ENCODE results near the gene EEA1.
A peak's percentile ranks its signal among the peaks of the same experiment; 100 is the strongest.

Gene EEA1

DNA sequence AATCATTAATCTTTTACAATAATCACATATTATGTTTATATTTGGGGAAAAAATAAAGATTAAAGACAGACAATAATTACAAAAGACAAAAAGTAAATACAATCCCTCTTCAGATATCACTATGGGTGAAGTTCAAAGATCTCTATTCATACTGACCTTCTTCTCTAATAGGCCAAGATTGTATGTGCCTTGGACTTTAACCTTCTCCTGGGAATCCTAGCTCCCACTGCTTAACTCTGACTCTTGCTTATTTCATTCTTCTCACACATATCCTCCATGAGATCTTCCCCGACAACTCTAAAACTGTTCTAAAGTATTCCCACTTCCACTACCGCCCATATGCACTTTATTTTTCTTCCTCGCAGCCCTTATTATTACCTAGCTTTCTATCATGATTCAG, 83.8 kb downstream of the EEA1 start:
- H3K9me3 ChIP-seq (ENCODE audit: low read depth, low read length), result peaks cover 11% of the 10 kb centered on the region; the same call in 1 of the 2 replicates
- H3K9ac ChIP-seq (ENCODE audit: insufficient read length), result no peak overlapping the region
- no peak overlapping the region for H3K4me3 ChIP-seq
- TF ChIP-seq POLR2AphosphoS5 (IDR thresholded peaks at IDR 0.05; ENCODE audit: borderline replicate concordance, low read depth, low read length), result no peak
- no peak overlapping the region for H3K27ac ChIP-seq
- peaks cover 29% of the 10 kb centered on the region for H3K36me3 ChIP-seq (ENCODE audit: insufficient read depth, low read length)
- no peak for DNase-seq (ENCODE audit: low read depth, low spot score)

DNA sequence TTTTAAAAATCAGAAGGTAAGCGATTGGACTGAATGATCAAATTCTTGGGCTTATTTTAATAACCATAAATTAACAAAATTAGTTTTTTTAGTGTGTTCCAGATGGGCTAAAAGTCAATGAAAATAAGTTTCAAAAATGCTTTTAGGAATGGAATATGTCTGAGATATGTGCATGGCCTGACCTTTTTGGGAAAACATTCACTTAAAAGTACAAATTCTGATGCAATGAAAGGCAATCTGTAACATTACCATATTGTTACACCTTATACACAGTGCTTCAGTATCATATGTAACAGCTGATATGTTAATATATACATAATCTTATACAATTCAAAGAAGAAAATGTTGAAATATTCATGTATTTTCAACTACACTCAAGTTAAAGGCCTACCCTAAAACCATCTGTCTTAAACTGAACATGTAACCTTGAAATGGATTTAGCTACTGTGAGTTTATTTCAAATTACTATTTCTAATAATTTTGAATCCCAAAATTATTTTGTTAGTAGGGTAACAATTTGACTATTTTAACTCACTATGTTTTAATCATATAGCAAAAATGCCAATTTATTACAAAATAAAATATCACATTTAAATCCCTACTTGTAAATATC, 84.8 kb downstream of the EEA1 start:
- Histone ChIP-seq H3K9me3 (ENCODE audit: low read depth, low read length) (peaks cover 11% of the 10 kb centered on the region; the same call in 1 of the 2 replicates), H3K4me3 (no peak overlapping the region), H3K27ac (peak overlapping the region; percentile 43; the same call in 1 of the 2 replicates), H3K9ac (ENCODE audit: insufficient read length) (no peak overlapping the region), H3K36me3 (ENCODE audit: insufficient read depth, low read length) (peaks cover 20% of the 10 kb centered on the region)
- DNase-seq (ENCODE audit: low read depth, low spot score), result peak; percentile 8
- TF ChIP-seq EZH2 (IDR thresholded peaks at IDR 0.05) (no peak), FOXP2 (optimal IDR thresholded peaks at IDR 0.05; ENCODE audit: control extremely low read depth, extremely low read length, insufficient read depth) (no peak), POLR2AphosphoS5 (IDR thresholded peaks at IDR 0.05; ENCODE audit: borderline replicate concordance, low read depth, low read length) (no peak)

DNA sequence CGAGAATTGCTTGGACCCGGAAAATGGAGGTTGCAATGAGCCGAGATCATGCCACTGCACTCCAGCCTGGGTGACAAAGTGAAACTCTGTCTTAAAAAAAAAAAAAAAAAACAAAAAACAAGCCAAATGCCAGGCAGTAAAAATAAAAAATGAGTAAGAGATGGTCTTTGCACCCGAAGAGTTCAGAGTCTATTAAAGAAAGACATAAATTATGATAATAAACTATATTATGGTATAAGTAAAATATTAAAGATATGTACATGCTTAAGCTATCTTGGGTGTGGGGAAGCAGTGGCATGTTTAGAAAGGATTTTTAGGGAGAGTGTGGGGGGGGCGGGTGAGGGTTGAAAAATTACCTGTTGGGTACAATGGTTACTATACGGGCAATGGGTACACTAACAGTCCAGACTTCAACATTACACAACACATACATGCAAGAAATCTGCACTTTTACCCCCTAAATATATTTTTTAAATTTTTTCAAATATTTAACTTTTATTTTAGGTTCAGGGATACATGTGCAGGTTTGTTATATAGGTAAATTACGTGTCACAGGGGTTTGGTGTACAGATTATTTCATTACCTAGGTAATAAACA, 99.3 kb downstream of the EEA1 start:
- no peaks in the 10 kb centered on the region for H3K9me3 ChIP-seq (ENCODE audit: low read depth, low read length)
- TF ChIP-seq POLR2AphosphoS5 (IDR thresholded peaks at IDR 0.05; ENCODE audit: borderline replicate concordance, low read depth, low read length) (no peak), FOXP2 (optimal IDR thresholded peaks at IDR 0.05; ENCODE audit: control extremely low read depth, extremely low read length, insufficient read depth) (no peak), EZH2 (IDR thresholded peaks at IDR 0.05) (no peak)
- no peak overlapping the region for H3K9ac ChIP-seq (ENCODE audit: insufficient read length)
- no peak for DNase-seq (ENCODE audit: low read depth, low spot score)
- no peak overlapping the region for H3K4me3 ChIP-seq
- H3K36me3 ChIP-seq (ENCODE audit: insufficient read depth, low read length), result peaks cover 22% of the 10 kb centered on the region; the same call in 1 of the 2 replicates
- H3K27ac ChIP-seq, result no peak overlapping the region

DNA sequence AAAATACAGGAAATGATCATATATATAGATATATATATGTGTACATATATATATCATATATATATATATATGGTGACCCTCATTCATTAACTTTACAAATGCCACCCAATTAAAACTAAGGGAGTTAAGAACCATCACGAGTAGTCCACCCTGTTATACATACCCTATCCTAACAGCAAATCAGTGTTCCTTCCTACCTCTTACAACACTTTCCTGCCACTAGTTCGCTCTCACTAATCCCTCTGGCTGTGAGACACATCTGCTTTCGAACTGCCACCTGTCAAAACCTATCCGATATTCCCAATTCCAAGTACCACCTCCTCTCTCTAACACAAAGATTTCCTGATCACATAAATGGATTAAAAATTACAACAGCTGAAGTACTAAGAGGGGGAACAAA, 100.5 kb downstream of the EEA1 start:
- Histone ChIP-seq H3K36me3 (ENCODE audit: insufficient read depth, low read length) (peaks cover 29% of the 10 kb centered on the region; the same call in 1 of the 2 replicates), H3K9me3 (ENCODE audit: low read depth, low read length) (no peaks in the 10 kb centered on the region), H3K4me3 (no peak overlapping the region), H3K9ac (ENCODE audit: insufficient read length) (no peak overlapping the region), H3K27ac (no peak overlapping the region)
- TF ChIP-seq POLR2AphosphoS5 (IDR thresholded peaks at IDR 0.05; ENCODE audit: borderline replicate concordance, low read depth, low read length), result no peak
- no peak for TF ChIP-seq EZH2 (IDR thresholded peaks at IDR 0.05)
- no peak for TF ChIP-seq FOXP2 (optimal IDR thresholded peaks at IDR 0.05; ENCODE audit: control extremely low read depth, extremely low read length, insufficient read depth)
- no peak for DNase-seq (ENCODE audit: low read depth, low spot score)

DNA sequence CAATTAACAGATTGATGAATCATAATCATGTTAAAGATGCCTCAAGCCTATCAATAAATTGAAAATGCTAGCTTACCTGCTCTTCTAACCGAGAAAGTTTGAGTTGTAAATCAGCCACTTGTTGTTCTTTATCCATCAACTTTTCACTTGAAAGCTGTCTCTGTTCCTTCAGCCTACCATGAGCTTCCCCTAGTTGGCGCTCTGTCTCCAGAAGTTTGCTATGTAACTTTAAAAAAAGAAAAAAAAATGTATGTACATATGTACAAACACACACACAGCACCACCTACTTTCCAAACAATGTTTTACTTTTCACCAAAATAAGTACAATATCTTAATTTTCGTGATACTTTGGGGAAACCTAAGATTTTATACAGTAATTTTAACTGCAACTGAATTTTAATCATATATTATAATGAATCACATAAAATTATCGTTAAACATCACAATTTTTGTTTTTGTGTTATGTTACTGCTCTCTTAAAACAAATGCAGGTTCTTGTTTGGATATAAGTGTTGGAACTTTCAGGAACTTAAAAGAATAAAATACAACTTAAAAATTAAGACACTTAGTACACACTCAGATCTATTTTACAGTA, 101.2 kb downstream of the EEA1 start:
- no peak overlapping the region for H3K4me3 ChIP-seq
- peaks cover 33% of the 10 kb centered on the region; the same call in 1 of the 2 replicates for H3K36me3 ChIP-seq (ENCODE audit: insufficient read depth, low read length)
- no peak overlapping the region for H3K27ac ChIP-seq
- H3K9me3 ChIP-seq (ENCODE audit: low read depth, low read length), result no peaks in the 10 kb centered on the region
- TF ChIP-seq FOXP2 (optimal IDR thresholded peaks at IDR 0.05; ENCODE audit: control extremely low read depth, extremely low read length, insufficient read depth), result no peak
- no peak for TF ChIP-seq POLR2AphosphoS5 (IDR thresholded peaks at IDR 0.05; ENCODE audit: borderline replicate concordance, low read depth, low read length)
- TF ChIP-seq EZH2 (IDR thresholded peaks at IDR 0.05), result no peak
- H3K9ac ChIP-seq (ENCODE audit: insufficient read length), result no peak overlapping the region
- DNase-seq (ENCODE audit: low read depth, low spot score), result no peak

DNA sequence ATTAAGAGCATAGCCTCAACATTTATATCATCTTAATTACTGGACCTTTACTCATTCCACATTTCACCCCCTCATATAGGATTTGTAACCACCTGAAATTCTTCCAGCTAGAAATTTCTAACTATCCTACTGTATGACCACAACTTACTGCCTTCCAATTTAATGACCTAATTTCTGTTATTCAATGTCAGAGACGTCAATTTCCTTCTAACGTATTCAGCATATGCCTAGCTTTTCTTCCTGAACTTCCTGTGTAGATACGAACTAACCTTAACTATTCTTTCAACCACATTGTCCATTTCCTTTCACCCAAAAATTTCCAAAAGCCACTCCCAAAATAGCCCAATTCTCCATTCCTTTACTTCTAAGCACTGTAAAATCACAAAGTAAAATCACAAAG, 108.0 kb downstream of the EEA1 start:
- Histone ChIP-seq H3K9ac (ENCODE audit: insufficient read length) (no peak overlapping the region), H3K9me3 (ENCODE audit: low read depth, low read length) (no peaks in the 10 kb centered on the region), H3K4me3 (no peak overlapping the region), H3K27ac (no peak overlapping the region), H3K36me3 (ENCODE audit: insufficient read depth, low read length) (peaks cover 39% of the 10 kb centered on the region)
- TF ChIP-seq POLR2AphosphoS5 (IDR thresholded peaks at IDR 0.05; ENCODE audit: borderline replicate concordance, low read depth, low read length), result no peak
- TF ChIP-seq FOXP2 (optimal IDR thresholded peaks at IDR 0.05; ENCODE audit: control extremely low read depth, extremely low read length, insufficient read depth), result no peak
- no peak for TF ChIP-seq EZH2 (IDR thresholded peaks at IDR 0.05)
- no peak for DNase-seq (ENCODE audit: low read depth, low spot score)

DNA sequence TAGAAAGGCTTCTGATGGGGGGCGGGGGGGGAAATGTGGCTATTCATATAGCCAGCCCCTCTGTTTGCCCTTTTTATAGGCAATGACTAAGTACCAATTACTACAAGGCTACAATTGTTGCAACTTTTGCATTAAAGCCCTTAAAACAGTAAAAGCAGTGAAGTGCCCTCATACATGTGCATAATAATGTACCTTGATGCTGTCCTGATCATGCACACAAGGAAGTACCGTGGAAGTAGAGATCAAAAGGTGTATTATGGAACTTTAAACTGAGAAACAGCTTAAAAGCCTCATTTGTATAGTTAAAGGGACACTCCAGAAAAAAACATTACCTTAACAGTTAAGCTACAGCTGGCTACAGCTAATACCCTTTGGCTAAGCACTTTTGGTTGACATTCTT, 114.5 kb downstream of the EEA1 start:
- no peak overlapping the region for H3K9ac ChIP-seq (ENCODE audit: insufficient read length)
- H3K36me3 ChIP-seq (ENCODE audit: insufficient read depth, low read length), result peaks cover 28% of the 10 kb centered on the region
- DNase-seq (ENCODE audit: low read depth, low spot score), result no peak

DNA sequence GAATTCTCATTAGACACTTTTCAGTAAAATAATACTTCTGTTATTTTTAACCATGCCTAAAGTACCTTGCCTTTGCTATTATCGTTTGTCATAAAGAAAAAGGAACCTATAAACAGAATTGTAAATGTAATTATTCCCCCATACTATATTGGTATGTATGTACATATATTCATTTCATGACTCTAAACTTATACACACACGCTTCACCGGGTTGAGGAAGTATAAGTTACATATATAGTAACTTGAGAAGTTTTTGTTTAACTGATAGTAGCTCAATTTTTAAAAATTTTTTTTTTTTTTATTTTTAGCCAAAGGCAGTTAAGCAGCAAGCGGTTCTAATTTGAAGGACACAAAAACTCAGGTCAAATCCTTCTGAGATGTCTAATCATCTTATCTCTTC, 118.7 kb downstream of the EEA1 start:
- Histone ChIP-seq H3K9me3 (ENCODE audit: low read depth, low read length) (no peaks in the 10 kb centered on the region), H3K27ac (no peak overlapping the region), H3K4me3 (no peak overlapping the region), H3K9ac (ENCODE audit: insufficient read length) (no peak overlapping the region), H3K36me3 (ENCODE audit: insufficient read depth, low read length) (peaks cover 32% of the 10 kb centered on the region)
- no peak for TF ChIP-seq FOXP2 (optimal IDR thresholded peaks at IDR 0.05; ENCODE audit: control extremely low read depth, extremely low read length, insufficient read depth)
- TF ChIP-seq POLR2AphosphoS5 (IDR thresholded peaks at IDR 0.05; ENCODE audit: borderline replicate concordance, low read depth, low read length), result no peak
- TF ChIP-seq EZH2 (IDR thresholded peaks at IDR 0.05), result no peak
- DNase-seq (ENCODE audit: low read depth, low spot score), result no peak

More for the DNA sequence above, 114.5 kb downstream of the EEA1 start:
- Histone ChIP-seq H3K4me3 (no peak overlapping the region), H3K9me3 (ENCODE audit: low read depth, low read length) (no peaks in the 10 kb centered on the region), H3K27ac (no peak overlapping the region)
- TF ChIP-seq FOXP2 (optimal IDR thresholded peaks at IDR 0.05; ENCODE audit: control extremely low read depth, extremely low read length, insufficient read depth) (no peak), POLR2AphosphoS5 (IDR thresholded peaks at IDR 0.05; ENCODE audit: borderline replicate concordance, low read depth, low read length) (no peak), EZH2 (IDR thresholded peaks at IDR 0.05) (no peak)

All from SK-N-MC (cell line).